NCI-H82 (cell line): ENCODE measurements around the gene ZBTB16.

Experiments
- DNase-seq: peaks from one replicate; lab custom pipeline; 2025; lab: John Stamatoyannopoulos, UW

Gene ZBTB16

GRCh38 chr11:114130629-114131277, 71.2 kb downstream of the ZBTB16 start:
- DNase-seq, result no peak

GRCh38 chr11:114131461-114131864, 72.0 kb downstream of the ZBTB16 start:
- DNase-seq, result no peak

- DNase-seq, result no peak
Measured at GRCh38 chr11:114132417-114132816, 72.9 kb downstream of the ZBTB16 start.

GRCh38 chr11:114132944-114133394, 73.5 kb downstream of the ZBTB16 start:
- DNase-seq, result no peak

- no peak for DNase-seq
Measured at GRCh38 chr11:114133548-114134329, 74.2 kb downstream of the ZBTB16 start.

GRCh38 chr11:114134870-114135269, 75.4 kb downstream of the ZBTB16 start:
- no peak for DNase-seq

- no peak for DNase-seq
Measured at GRCh38 chr11:114135737-114136151, 76.2 kb downstream of the ZBTB16 start.

- DNase-seq, result no peak
Measured at GRCh38 chr11:114136686-114137640, 77.5 kb downstream of the ZBTB16 start.

- no peak for DNase-seq
Measured at GRCh38 chr11:114137838-114138237, 78.3 kb downstream of the ZBTB16 start.

- DNase-seq, result no peak
Measured at GRCh38 chr11:114138411-114138810, 78.9 kb downstream of the ZBTB16 start.

GRCh38 chr11:114140826-114141225, 81.3 kb downstream of the ZBTB16 start:
- DNase-seq, result no peak

- DNase-seq, result no peak
Measured at GRCh38 chr11:114141863-114142580, 82.5 kb downstream of the ZBTB16 start.

GRCh38 chr11:114142707-114143106, 83.2 kb downstream of the ZBTB16 start:
- no peak for DNase-seq

GRCh38 chr11:114145166-114145775, 85.8 kb downstream of the ZBTB16 start:
- no peak for DNase-seq

- DNase-seq, result no peak
Measured at GRCh38 chr11:114147375-114148012, 88.0 kb downstream of the ZBTB16 start.

- no peak for DNase-seq
Measured at GRCh38 chr11:114148013-114148382, 88.5 kb downstream of the ZBTB16 start.

- DNase-seq, result no peak
Measured at GRCh38 chr11:114149689-114150407, 90.3 kb downstream of the ZBTB16 start.

- no peak for DNase-seq
Measured at GRCh38 chr11:114150671-114151070, 91.2 kb downstream of the ZBTB16 start.

- DNase-seq, result no peak
Measured at GRCh38 chr11:114151631-114152030, 92.1 kb downstream of the ZBTB16 start.

GRCh38 chr11:114152162-114152561, 92.7 kb downstream of the ZBTB16 start:
- DNase-seq, result no peak
